Measurements from ENCODE around the gene PRDX1. TPM values are rescaled to one million over a fixed set of nuclear protein-coding genes. Genes with fewer than 3 reads are reported as not detected.

The PRDX1 gene
- total and polyA plus RNA-seq, 2 of the 13 experiments (the other 11 are each of a cell fraction or from before 2014, with no cell fraction given): 761 to 1,898 TPM

GRCh38 chr1:45501505-45501859, 20.2 kb downstream of the PRDX1 start:
- 0% methylated on average over 2 of the region's 2 CpGs for WGBS (ENCODE audit: low lambda C conversion rate)
- no TSS peak for BruUV-seq (replicated peaks)
- Histone ChIP-seq H3K9me3 (ENCODE audit: low read length) (no peaks in the 10 kb centered on the region), H3K4me3 (replicated peaks in 1 of 3; ENCODE audit: insufficient read depth in 1 of 3, low read depth in 2 of 3, low read length in 3 of 3) (peak overlapping the region; percentile 57 to 83 (median 74)), H4K20me1 (ENCODE audit: insufficient read depth, low read length) (no peaks in the 10 kb centered on the region; the same call in 1 of the 2 replicates), H2AFZ (ENCODE audit: low read length) (no peak overlapping the region), H3K36me3 (replicated peaks in 1 of 2; ENCODE audit: control insufficient read depth in 1 of 2, insufficient read depth in 2 of 2, low read length in 2 of 2) (peaks cover 1 to 4% of the 10 kb centered on the region in 2 experiments; a peak in 2 of 5 replicates), H3K27me3 (ENCODE audit: control insufficient read depth in 1 of 2, insufficient read depth in 2 of 2, low read length in 2 of 2) (no peaks in the 10 kb centered on the region; a peak in 1 of 5 replicates), H3K4me2 (ENCODE audit: low read depth, low read length) (peak overlapping the region; percentile 95), H3K9ac (ENCODE audit: insufficient read depth, low read depth, low read length) (peak overlapping the region; percentile 82), H3K79me2 (ENCODE audit: insufficient read depth, low read length) (peaks cover 31% of the 10 kb centered on the region), H3K27ac (ENCODE audit: extremely low read length, insufficient read depth, low read length) (peak overlapping the region; percentile 90), H3K4me1 (ENCODE audit: insufficient read depth, low read length) (peaks cover 43% of the 10 kb centered on the region)
- intact Hi-C loops (cut with micrococcal nuclease; ENCODE audit: unreplicated experiment) (no loop called here), in situ Hi-C loops (cut with HindIII; ENCODE audit: extremely low pct_ligation_motif_present, low pct_unique_long_range_greater_than_20kb) (no loop called here)
- no peak for DNase-seq (ENCODE audit: low spot score)
- ChIA-PET POLR2A (interaction anchor here (0.8 to 5.3 kb wide), 15 partner anchors 9 to 198 kb away, joined by 3 to 144 read pairs (median 9); partner anchors contain the start of genes AKR1A1, MUTYH, NASP and PRDX1), CTCF (ENCODE audit: low intra/inter-chr PET ratio, low total read pairs) (no interaction called here)
- peak; percentile 44 for FAIRE-seq
- peak; percentile 2; the same call in 2 of the 3 replicates for ATAC-seq
- TF ChIP-seq HNRNPL (IDR thresholded peaks at IDR 0.05; ENCODE audit: low read depth, low read length): 0 out of 2 replicates have a peak, but pooled peaks have one; percentile 27
- TF ChIP-seq NCOA1 (CRISPR knock-in tag; IDR thresholded peaks at IDR 0.05): 0 out of 2 replicates have a peak, but pooled peaks have one; percentile 42
- TF ChIP-seq ZKSCAN8 (CRISPR knock-in tag; IDR thresholded peaks at IDR 0.05; ENCODE audit: borderline replicate concordance): 0 out of 2 replicates have a peak, but pooled peaks have one; percentile 15
- TF ChIP-seq RBFOX2 (IDR thresholded peaks at IDR 0.05; ENCODE audit: low read depth, low read length): peak; percentile 64
- TF ChIP-seq POLR2A (IDR thresholded peaks at IDR 0.05; ENCODE audit: insufficient read depth in 1 of 2, low read depth in 2 of 2, low read length in 2 of 2): 0 out of 4 replicates have a peak, but pooled peaks of 1 of the 2 experiments have one; percentile 16
- TF ChIP-seq ZNF546 (CRISPR knock-in tag; conservative IDR thresholded peaks at IDR 0.05): no peak
- no peak for TF ChIP-seq TIGD3 (CRISPR knock-in tag; IDR thresholded peaks at IDR 0.05; ENCODE audit: borderline replicate concordance)
- TF ChIP-seq RAD51 (IDR thresholded peaks at IDR 0.05; ENCODE audit: borderline replicate concordance): no peak
- 0 out of 2 replicates have a peak, but pooled peaks have one; percentile 17 for TF ChIP-seq FOXO4 (CRISPR knock-in tag; conservative IDR thresholded peaks at IDR 0.05)
- TF ChIP-seq ZNF652 (CRISPR knock-in tag; IDR thresholded peaks at IDR 0.05; ENCODE audit: borderline replicate concordance, low read depth): peak; percentile 91
- 0 out of 2 replicates have a peak, but pooled peaks have one; percentile 45 for TF ChIP-seq ZNF414 (CRISPR knock-in tag; IDR thresholded peaks at IDR 0.05)
- no peak for TF ChIP-seq ATF4 (CRISPR knock-in tag; IDR thresholded peaks at IDR 0.05)
- peak; percentile 41; the same call in 1 of the 2 replicates for TF ChIP-seq SOX5 (CRISPR knock-in tag; IDR thresholded peaks at IDR 0.05; ENCODE audit: borderline replicate concordance)
- no peak for TF ChIP-seq NR0B2 (CRISPR knock-in tag; IDR thresholded peaks at IDR 0.05)
- no peak for TF ChIP-seq SOX13 (IDR thresholded peaks at IDR 0.05)
- TF ChIP-seq SOX13 (CRISPR knock-in tag; conservative IDR thresholded peaks at IDR 0.05 in 1 of 2, IDR thresholded peaks at IDR 0.05 in 1 of 2): peak in 1 of 2 experiments; percentile 52; a peak in 1 of 4 replicates
- no peak for TF ChIP-seq CREB3 (CRISPR knock-in tag; IDR thresholded peaks at IDR 0.05)
- 0 out of 2 replicates have a peak, but pooled peaks have one; percentile 18 for TF ChIP-seq CREM (IDR thresholded peaks at IDR 0.05)
- no peak for TF ChIP-seq CREM (CRISPR knock-in tag; IDR thresholded peaks at IDR 0.05)

Measured in HepG2 (cell line).